GM10248 (cell line): Measurements from ENCODE around the gene RBP5.

Experiments used
- CTCF ChIA-PET: fragments of 300-600 bp; sonication (Branson Sonifier 250); formaldehyde crosslinking; extraction: SDS; loops from one replicate; lab custom pipeline; 2021; ENCODE audit warnings: antibody characterized with exemption; lab: Yijun Ruan, JAX
- POLR2A ChIA-PET: fragments of 350-650 bp; sonication (Branson Sonifier 250); formaldehyde crosslinking; extraction: SDS; loops from one replicate; lab custom pipeline; 2020; ENCODE audit warnings: antibody characterized with exemption; lab: Yijun Ruan, JAX
- DNase-seq: peaks from one replicate; pipeline ENCODE4 v3.0.0; 2012; ENCODE audit errors: extremely low spot score
- TF ChIP-seq, protein P1 (sequence below): IDR thresholded peaks from 2 replicates; pipeline ENCODE4 v1.5.1; 2012; ENCODE audit warnings: mild to moderate bottlenecking, low read depth; ENCODE audit errors: extremely low read depth, missing control alignments, control extremely low read depth

Gene RBP5

DNA sequence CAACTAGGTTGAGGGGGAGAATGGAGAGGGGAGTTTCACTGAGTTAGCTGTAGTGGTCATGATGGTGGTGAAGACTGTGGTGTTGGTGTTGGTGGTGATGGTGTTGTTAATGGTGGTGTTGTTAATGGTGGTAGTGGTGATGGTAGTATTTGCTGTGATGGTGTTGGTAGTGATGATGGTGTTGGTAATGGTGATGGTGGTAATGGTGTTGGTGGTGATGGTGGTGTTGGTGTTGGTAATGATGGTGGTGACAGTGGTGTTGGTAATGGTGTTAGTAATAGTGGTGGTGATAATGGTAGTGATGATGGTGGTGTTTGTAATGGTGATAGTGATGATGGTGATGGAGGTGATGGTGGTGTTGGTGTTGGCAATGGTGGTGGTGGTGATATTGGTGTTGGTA, 45.6 kb downstream of the RBP5 start:
- TF ChIP-seq, protein P1, sequence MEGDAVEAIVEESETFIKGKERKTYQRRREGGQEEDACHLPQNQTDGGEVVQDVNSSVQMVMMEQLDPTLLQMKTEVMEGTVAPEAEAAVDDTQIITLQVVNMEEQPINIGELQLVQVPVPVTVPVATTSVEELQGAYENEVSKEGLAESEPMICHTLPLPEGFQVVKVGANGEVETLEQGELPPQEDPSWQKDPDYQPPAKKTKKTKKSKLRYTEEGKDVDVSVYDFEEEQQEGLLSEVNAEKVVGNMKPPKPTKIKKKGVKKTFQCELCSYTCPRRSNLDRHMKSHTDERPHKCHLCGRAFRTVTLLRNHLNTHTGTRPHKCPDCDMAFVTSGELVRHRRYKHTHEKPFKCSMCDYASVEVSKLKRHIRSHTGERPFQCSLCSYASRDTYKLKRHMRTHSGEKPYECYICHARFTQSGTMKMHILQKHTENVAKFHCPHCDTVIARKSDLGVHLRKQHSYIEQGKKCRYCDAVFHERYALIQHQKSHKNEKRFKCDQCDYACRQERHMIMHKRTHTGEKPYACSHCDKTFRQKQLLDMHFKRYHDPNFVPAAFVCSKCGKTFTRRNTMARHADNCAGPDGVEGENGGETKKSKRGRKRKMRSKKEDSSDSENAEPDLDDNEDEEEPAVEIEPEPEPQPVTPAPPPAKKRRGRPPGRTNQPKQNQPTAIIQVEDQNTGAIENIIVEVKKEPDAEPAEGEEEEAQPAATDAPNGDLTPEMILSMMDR: no peak
- DNase-seq: no peak
- ChIA-PET POLR2A (no interaction called here), CTCF (interaction anchor here (0.9 kb wide), 1 partner anchor 10 kb away, joined by 4 read pairs; no protein-coding TSS in a partner anchor)

DNA sequence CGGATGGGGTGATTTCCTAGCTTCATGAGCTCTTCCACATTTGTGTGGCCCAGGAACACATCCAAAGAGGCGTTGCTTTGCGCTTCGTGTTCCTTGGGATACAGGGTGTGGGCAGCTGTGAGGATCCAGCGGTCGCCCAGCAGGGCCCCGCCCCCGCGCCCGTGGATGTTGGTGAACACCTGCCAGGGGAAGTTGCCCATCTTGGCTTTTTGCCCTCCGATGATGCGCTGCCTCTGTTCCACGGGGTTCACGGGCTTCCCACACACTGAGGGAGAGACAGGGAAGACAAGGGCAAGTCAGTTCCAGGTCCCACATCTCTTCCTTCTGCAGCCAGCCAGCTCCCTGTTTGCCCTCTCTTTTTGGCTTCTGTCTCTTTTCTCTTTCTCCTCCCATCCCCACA, 47.7 kb downstream of the RBP5 start:
- TF ChIP-seq, protein P1: no peak
- POLR2A ChIA-PET: no interaction called here
- DNase-seq: no peak
- CTCF ChIA-PET: interaction anchor here (1.0 kb wide), 1 partner anchor 48 kb away, joined by 3 read pairs; no protein-coding TSS in a partner anchor

DNA sequence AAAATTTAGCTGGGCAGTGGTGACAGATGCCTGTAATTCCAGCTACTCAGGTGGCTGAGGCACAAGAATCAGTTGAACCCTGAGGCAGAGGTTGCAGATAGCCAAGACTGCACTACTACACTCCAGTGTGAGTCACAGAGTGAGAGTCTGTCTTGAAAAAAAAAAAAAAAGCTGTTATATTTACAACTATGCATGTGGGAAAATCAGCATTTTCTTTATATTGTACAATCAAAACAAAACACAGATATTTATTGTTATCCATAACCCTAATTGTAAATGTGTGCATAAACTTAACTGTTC, 48.9 kb downstream of the RBP5 start:
- ChIA-PET CTCF (interaction anchor here (1.0 to 1.9 kb wide), 2 partner anchors 12 to 155 kb away, joined by 3 to 5 read pairs; no protein-coding TSS in a partner anchor), POLR2A (no interaction called here)
- TF ChIP-seq, protein P1: no peak
- DNase-seq: no peak

DNA sequence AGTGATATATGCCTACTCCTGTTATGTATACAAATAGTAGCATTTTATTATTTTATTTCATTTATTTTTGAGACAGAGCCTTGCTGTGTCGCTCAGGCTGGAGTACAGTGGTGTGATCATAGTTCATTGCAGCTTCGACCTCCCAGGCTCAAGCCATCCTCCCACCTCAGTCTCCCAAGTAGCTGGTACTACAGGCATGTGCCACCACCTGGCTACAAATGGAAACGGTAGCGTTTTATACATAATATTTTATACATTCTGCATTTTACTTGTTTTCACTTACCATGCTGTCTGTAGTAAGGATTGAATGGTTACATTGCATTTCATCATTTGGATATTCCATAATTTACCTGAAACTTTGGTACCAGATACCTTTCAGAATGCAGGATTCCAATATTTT, 50.5 kb downstream of the RBP5 start:
- POLR2A ChIA-PET: no interaction called here
- CTCF ChIA-PET: no interaction called here
- TF ChIP-seq, protein P1: no peak
- DNase-seq: no peak

DNA sequence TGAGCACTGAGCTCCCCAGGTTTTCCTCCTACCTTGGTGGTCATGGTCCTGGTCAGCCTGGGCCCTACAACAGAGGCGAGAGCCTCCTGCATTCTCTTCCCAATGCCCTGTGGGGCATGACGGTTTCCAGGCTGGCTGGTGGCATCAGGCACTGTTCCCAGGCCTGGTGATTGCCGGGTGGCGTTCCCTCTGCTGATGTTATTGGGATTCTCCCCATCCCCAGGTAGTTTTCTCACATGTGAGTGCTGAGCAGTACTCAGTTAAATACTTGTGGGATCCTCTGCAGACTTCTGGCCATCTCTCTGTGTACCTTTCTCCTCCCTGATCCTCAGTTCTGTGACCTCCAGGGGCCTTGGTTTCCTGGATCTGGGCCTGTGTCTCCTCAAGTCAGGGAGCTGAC, 52.2 kb downstream of the RBP5 start:
- ChIA-PET CTCF (interaction anchor here (1.1 to 1.2 kb wide), 3 partner anchors 20 to 58 kb away, joined by 3 read pairs; partner anchors contain the start of gene LPCAT3), POLR2A (no interaction called here)
- TF ChIP-seq, protein P1: no peak
- DNase-seq: no peak

DNA sequence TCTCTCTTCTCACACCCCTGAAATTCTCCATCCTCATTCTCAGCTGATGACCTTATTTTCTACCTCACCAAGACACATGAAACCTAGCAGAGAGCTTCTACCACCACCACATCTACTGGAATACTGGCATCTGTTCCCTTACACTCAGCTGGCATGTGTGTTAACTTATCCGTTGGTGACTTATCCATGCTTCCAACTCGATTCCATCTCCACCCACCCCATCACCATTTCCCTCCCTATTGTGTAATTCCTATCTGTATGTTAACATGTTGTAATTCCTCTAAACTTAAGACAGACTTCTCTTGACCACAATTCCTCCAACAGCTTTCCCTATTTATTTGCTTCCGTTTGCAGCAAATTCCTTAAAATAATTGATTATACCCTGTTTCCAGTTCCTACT, 52.8 kb downstream of the RBP5 start:
- CTCF ChIA-PET: interaction anchor here (1.2 kb wide), 1 partner anchor 19 kb away, joined by 3 read pairs; no protein-coding TSS in a partner anchor
- TF ChIP-seq, protein P1: no peak
- POLR2A ChIA-PET: no interaction called here
- DNase-seq: no peak

DNA sequence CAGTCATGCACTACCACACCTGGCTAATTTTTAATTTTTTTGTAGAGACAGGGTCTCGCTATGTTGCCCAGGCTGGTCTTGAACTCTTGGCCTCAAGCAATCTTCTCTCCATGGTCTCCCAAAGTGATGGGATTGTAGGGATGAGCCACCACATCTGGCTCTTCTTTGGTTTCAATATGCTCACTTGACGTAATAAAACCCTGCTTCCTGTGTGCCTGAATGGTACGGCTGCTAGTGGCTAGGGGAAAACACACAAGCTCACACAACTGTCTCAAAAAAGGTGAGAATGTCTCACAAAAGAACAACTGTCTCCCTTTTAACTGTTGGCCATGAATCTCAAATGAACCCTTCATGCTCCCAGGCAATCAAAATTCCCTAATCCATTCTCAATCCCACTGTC, 53.2 kb downstream of the RBP5 start:
- TF ChIP-seq, protein P1: no peak
- ChIA-PET CTCF (interaction anchor here (1.2 kb wide), 1 partner anchor 19 kb away, joined by 3 read pairs; no protein-coding TSS in a partner anchor), POLR2A (no interaction called here)
- no peak for DNase-seq
